Activated CD8-positive, alpha-beta memory T cell treated with anti-CD3 and anti-CD28 coated beads for 1 hour (primary cell): ENCODE results near the gene OVAAL.
"Not testable (repeated sequence)": the region's sequence is repeated elsewhere in the genome, so short reads cannot be mapped to it uniquely, and the experiment has no call there.

Source experiments
- DNase-seq, 2 donors: peaks; one replicate each; pipeline ENCODE4 v3.0.0-alpha.2; 2020; ENCODE audit warnings: low read depth in 1 of 2; ENCODE audit errors: extremely low read depth in 1 of 2

OVAAL gene

DNA sequence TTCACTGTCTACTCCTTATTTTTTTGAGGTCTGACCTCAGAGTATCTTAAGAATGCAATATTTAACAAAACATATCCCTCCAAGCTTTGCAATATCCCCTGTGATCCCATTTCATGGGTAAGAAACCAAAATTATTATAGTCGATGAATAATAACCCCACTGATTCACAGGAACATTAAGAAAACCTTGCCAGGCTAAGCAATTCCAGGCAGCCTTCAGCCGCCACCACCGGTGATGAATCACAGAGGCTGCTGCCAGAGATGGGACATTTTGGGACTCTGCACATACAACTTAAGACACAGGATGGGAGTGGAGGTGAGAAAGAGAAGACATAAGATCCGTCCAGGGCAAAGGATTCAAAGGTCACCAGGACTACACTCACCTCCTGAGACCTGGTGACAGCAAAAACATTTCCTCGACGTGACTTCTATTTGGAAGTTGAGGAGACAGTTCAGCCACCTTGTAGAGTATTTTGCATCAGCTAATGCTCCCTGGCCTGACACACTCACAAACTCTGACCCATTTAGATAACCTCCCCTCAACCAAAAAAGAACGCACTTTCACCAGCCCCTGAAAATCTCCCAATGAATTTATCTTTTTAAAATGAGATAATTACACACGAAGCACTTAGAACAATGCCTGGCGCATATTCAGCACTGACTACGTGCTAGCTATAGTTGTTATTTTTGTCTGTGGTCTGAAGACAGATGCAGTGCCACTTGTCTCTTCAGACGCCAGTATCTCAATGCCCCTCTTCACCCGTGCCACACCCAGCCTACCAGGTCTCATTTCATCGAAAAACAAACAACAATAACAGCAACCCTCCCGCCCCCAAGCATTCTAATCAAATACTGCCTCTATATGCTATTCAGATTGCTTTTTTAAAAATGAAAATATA lies 17.8 kb upstream of the OVAAL start:
- no peak for DNase-seq

GRCh38 chr1:180542113-180542837 lies 16.5 kb upstream of the OVAAL start:
- DNase-seq: no peak

- no peak for DNase-seq
Measured at GRCh38 chr1:180542838-180543145, 16.0 kb upstream of the OVAAL start.

- DNase-seq: no peak
Measured at GRCh38 chr1:180544050-180544449, 14.7 kb upstream of the OVAAL start.

DNA sequence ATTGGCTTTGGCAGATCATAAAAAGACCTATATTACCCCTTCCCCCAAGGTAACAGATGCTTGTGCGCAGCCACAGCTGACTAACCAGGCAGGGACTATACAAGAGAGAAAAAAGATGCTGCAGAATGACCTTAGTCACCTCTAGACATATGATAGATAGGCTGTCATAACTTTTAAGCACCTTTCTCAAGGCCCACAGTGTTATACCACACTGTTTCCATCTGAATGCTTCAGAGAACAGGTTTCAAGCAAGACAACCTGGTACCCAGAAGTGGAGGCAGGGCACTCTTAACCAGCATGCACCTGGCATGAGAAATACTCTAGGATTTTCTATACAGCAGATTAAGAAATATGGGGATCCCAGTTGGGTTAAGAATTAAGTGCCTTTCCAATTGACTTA lies 12.8 kb upstream of the OVAAL start:
- no peak for DNase-seq

DNA sequence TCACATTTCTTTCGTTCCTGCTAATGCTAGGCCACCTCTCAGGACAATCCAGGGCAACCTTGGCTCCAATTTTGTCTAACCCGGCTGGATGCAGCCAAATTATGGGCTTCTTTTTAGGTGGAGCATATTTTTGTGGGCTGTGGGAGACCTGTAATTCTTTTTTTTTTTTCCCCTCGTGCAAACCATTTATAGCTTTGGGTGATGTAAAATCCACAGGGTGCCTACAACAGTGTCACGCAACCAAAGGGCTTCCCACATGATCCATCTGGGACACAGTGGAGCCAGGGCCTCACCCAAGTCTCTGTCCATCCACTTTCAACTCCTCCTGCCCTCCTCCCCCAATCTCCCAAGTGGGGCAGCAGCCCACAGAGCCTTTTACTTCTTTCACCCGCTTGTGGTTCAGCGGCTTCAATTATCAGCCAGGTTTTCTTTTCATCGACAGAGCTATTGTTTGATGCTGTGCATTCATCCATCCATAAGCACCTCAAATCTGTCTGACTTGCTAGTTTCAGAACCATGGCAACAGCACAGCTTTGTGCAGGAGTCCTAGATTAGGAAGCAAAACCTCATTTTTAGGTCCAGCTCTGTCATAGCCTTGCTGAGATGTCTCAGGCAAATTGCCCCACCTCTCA lies 10.0 kb upstream of the OVAAL start:
- DNase-seq: no peak

GRCh38 chr1:180549770-180550169 lies 9.0 kb upstream of the OVAAL start:
- DNase-seq: not testable (repeated sequence)

- DNase-seq: no peak
Measured at GRCh38 chr1:180550241-180550640, 8.5 kb upstream of the OVAAL start.

DNA sequence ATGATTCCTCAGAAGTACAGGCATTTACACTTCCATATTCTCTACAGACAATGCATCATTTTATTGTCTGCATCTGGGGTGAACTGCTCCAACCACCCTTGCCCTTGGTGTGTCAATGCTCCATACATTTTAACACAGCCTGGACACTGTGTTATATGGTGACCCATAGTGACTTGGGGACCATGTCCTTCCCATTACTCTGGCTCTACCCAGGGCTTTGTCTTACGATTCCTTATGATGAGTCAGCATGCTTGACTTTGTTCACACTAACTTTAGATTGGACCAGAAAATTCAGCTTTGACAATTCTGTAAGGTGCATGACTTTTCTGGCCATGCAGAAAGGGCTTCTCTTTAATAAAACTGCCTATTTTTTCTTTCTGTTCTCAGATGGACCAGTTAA lies 6.8 kb upstream of the OVAAL start:
- no peak for DNase-seq

DNA sequence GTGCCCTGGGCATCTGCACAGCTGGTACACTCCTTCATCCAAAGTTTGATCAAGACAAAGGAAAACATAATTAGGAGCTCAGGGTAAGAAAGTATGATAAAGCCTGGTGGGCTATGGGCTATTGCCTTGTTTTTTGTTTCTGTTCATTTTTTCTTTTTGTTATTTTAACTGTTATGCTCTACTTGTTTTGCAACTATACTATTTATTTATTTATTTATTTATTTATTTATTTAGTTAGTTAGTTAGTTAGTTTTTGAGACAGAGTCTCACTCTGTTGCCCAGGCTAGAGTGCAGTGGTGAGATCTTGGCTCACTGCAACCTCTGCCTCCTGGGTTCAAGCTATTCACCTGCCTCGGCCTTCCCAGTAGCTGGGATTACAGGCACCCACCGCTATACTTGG lies 5.7 kb upstream of the OVAAL start:
- not testable (repeated sequence) for DNase-seq

GRCh38 chr1:180555411-180555810 lies 3.4 kb upstream of the OVAAL start:
- no peak for DNase-seq

- DNase-seq: no peak
Measured at GRCh38 chr1:180560200-180560867, 1.6 kb downstream of the OVAAL start.

GRCh38 chr1:180560868-180561600 lies 2.3 kb downstream of the OVAAL start:
- DNase-seq: no peak

- DNase-seq: no peak
Measured at GRCh38 chr1:180562640-180563025, 3.9 kb downstream of the OVAAL start.

GRCh38 chr1:180563026-180563827 lies 4.5 kb downstream of the OVAAL start:
- no peak for DNase-seq

- DNase-seq: no peak
Measured at GRCh38 chr1:180565121-180565871, 6.5 kb downstream of the OVAAL start.

- no peak for DNase-seq
Measured at GRCh38 chr1:180566026-180566425, 7.3 kb downstream of the OVAAL start.

GRCh38 chr1:180566495-180566894 lies 7.7 kb downstream of the OVAAL start:
- DNase-seq: no peak

GRCh38 chr1:180567654-180568053 lies 8.9 kb downstream of the OVAAL start:
- DNase-seq: no peak
